ENCODE data around the gene ASB13. TPM values are rescaled to one million over a fixed set of nuclear protein-coding genes. Genes with fewer than 3 reads are reported as not detected.
"Not testable (repeated sequence)": the region's sequence is repeated elsewhere in the genome, so short reads cannot be mapped to it uniquely, and the experiment has no call there.

ASB13 gene
- total RNA-seq, 2 experiments from 2014 or later, result 9.0 to 10.1 TPM

GRCh38 chr10:5596611-5597341 lies 69.6 kb downstream of the ASB13 start:
- CTCF ChIA-PET, result no interaction called here

GRCh38 chr10:5595994-5596471 lies 70.4 kb downstream of the ASB13 start:
- CTCF ChIA-PET, result no interaction called here
- POLR2A ChIA-PET, result no interaction called here

More at GRCh38 chr10:5596611-5597341, 69.6 kb downstream of the ASB13 start:
- POLR2A ChIA-PET, result no interaction called here

DNA sequence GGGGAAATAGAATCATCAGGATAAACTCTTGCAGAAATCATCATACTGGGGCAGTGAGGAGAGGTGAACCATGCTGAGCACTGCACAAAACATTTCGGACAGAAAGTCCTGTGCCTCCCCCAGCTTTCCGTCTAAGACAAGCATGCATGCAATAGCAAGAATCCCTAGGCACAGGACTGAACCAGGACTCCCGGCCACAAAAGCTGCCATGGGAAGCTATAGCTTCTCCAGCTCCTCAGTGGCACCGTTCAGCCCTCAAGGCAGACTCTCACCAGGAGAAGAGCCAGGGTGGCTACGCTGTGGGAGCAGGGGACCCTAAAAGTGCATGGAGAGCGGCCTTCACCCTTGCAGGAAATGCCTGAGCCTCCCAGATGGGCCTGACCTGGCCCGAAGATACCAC lies 70.8 kb downstream of the ASB13 start:
- POLR2A ChIA-PET, result no interaction called here
- CTCF ChIA-PET, result no interaction called here

GRCh38 chr10:5595095-5595494 lies 71.3 kb downstream of the ASB13 start:
- CTCF ChIA-PET, result no interaction called here
- POLR2A ChIA-PET, result no interaction called here

DNA sequence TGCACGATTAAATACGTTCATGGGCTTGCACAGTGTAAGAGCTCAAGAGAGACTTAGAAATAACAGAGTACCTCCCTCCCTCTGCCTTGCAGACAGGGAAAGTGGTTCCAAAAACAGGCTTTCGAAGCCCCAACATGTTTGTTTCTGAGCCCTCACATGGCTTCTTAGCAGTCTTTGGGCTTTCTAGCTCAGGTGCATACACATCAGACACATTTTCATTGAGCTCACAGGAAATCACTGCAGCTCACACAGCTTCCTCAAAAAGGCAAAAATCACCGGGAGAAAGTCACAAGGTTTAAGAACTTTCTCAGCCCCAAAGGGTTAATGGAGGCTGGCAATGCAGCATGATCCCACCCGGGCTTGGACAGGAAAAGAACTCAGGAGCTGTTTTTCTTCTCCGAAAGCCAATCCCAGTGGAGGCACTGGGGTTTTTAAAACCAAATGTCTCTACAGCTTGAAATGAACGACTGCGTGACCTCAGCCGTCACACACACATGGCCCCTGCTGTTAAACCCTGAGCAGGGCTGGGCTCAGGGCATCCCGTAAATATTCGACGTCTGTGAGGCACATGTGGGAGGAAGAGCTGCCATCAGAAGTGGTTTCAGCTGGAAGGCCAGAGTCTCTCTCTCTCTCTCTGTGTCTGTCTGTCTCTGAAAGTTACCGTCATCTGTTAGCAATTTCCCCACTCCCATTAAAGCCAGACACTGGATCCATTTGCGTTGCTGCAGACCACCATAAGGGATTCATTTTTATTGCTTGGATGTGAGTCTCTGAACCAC lies 71.9 kb downstream of the ASB13 start:
- POLR2A ChIA-PET, result interaction anchor here (0.6 kb wide), 1 partner anchor 724 kb away, joined by 3 read pairs; no protein-coding TSS in a partner anchor
- CTCF ChIA-PET, result no interaction called here

DNA sequence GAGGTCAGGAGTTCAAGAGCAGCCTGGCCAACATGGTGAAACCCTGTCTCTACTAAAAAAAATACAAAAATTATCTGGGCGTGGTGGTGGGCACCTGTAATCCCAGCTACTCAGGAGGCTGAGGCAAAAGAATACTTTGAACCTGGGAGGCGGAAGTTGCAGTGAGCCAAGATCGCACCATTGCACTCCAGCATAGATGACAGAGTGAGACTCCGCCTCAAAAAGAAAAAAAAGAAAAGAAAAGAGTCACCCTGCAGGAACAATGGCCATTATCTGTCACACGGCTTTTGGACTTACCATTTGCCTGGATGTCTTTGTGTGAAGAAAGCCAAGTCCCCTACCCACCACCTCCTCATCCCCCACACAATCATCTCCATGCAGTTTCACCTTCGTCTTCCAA lies 73.0 kb downstream of the ASB13 start:
- POLR2A ChIA-PET, CTCF ChIA-PET: not testable (repeated sequence)

- POLR2A ChIA-PET, result no interaction called here
- CTCF ChIA-PET, result no interaction called here
Measured at GRCh38 chr10:5592070-5592469, 74.3 kb downstream of the ASB13 start.

DNA sequence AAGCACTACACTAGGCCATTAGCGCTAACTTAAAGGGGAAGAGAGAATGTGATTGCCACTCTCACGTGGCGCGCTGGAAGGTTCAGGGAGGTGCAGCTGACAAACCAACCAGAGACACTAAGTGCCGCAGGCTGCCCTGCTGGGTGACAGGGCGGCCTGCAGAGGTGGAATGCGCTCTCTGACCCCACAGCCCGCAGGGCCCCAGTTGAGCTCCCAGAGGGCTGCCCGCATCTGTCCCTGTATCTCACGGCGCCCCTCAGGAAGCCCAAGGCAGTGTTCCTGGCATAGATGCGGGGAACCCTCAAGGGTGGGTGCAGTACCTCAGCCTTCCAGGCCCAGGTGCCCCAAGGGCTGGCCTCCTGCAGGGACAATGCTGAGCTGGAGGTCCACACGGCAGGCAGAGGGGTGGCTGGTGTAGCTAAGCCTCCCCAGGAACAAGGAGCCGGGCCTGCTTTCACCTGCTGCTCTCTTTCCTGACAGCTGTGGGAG lies 75.0 kb downstream of the ASB13 start:
- POLR2A ChIA-PET, result no interaction called here
- CTCF ChIA-PET, result no interaction called here

DNA sequence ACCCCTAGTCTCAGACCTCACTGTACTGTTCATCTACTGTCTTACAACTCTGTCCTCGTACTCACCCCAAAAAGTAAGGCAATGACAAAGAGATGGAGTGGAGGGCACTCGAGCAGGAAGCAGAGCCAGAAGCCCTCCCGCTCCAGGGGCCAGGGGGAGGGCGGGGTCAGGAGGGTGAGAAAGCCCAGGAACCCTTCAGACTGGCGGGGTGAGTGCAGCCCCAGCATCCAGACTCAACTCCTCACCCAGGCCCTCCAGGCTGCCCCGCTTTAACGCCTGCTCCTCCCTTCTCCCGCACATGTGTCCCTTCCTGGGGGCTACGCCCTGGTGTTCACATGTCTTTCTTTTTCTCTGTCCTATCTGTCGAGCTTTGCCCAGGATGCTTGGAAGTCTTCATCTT lies 75.6 kb downstream of the ASB13 start:
- CTCF ChIA-PET, result no interaction called here
- POLR2A ChIA-PET, result no interaction called here

- ChIA-PET CTCF (interaction anchor here (1.1 kb wide), 1 partner anchor 33 kb away, joined by 3 read pairs; no protein-coding TSS in a partner anchor), POLR2A (no interaction called here)
Measured at GRCh38 chr10:5589661-5590511, 76.5 kb downstream of the ASB13 start.

- CTCF ChIA-PET, result interaction anchor here (1.1 kb wide), 1 partner anchor 34 kb away, joined by 3 read pairs; no protein-coding TSS in a partner anchor
Measured at GRCh38 chr10:5589011-5589660, 77.3 kb downstream of the ASB13 start.

More at GRCh38 chr10:5589011-5589660, 77.3 kb downstream of the ASB13 start:
- POLR2A ChIA-PET, result no interaction called here

Other genes with a start within 250 kb of the ASB13 start
- not detected for gene CALML5, start 167.0 kb downstream of the ASB13 start, total RNA-seq
- gene CALML3, start 141.6 kb downstream of the ASB13 start, total RNA-seq, result not detected
- gene TASOR2, start 18.2 kb upstream of the ASB13 start, total RNA-seq, result 10 to 100 TPM; 70.9 to 75.6 TPM
- 100 to 1,000 TPM; 305 to 312 TPM for gene GDI2, start 146.8 kb upstream of the ASB13 start, total RNA-seq
- gene ANKRD16, start 223.3 kb upstream of the ASB13 start, total RNA-seq, result 1 to 10 TPM; 8.7 to 9.7 TPM
- gene FBH1, start 223.6 kb upstream of the ASB13 start, total RNA-seq, result 10 to 100 TPM; 52.2 to 55.3 TPM